ENCODE data around the gene NUDT21. TPM values are rescaled to one million over a fixed set of nuclear protein-coding genes. Genes with fewer than 3 reads are reported as not detected.

NUDT21 gene
- total and polyA plus RNA-seq, 10 of the 15 experiments (the other 5 are each of a cell fraction or from before 2014, with no cell fraction given), result 70.1 to 229 (median 127) TPM

- TF ChIP-seq IRF3 (IDR thresholded peaks at IDR 0.05), result no peak
These were observed 31.6 kb upstream of the NUDT21 start (continued) for GRCh38 chr16:56482683-56483236.

GRCh38 chr16:56481468-56482122 is 30.5 kb upstream of the NUDT21 start:
- FAIRE-seq, result no peak

More at GRCh38 chr16:56481468-56482122, 30.5 kb upstream of the NUDT21 start:
- no peaks in the 10 kb centered on the region for H4K20me1 ChIP-seq (ENCODE audit: control insufficient read depth, insufficient read depth)
- no peak overlapping the region for H3K4me3 ChIP-seq
- peaks cover 3 to 6% of the 10 kb centered on the region in 2 experiments; a peak in 3 of 4 replicates for H3K36me3 ChIP-seq (ENCODE audit: control insufficient read depth in 2 of 2, insufficient read depth in 2 of 2, low read length in 1 of 2)
- CTCF ChIA-PET, result interaction anchor here (0.8 kb wide), 1 partner anchor 22 kb away, joined by 4 read pairs; no protein-coding TSS in a partner anchor
- no peak overlapping the region for H3K4me2 ChIP-seq (ENCODE audit: control insufficient read depth, insufficient read depth)
- H3K79me2 ChIP-seq (ENCODE audit: control insufficient read depth, insufficient read depth, low read length), result no peaks in the 10 kb centered on the region
- no peaks in the 10 kb centered on the region for H3K27me3 ChIP-seq (replicated peaks in 1 of 2; ENCODE audit: control insufficient read depth in 2 of 2, insufficient read depth in 2 of 2, low read length in 1 of 2)
- H3K4me1 ChIP-seq (ENCODE audit: control insufficient read depth, insufficient read depth, low read length), result no peaks in the 10 kb centered on the region
- intact Hi-C loops (cut with micrococcal nuclease; ENCODE audit: unreplicated experiment), result no loop called here
- 100% methylated on average over 2 of the region's 2 CpGs for WGBS (ENCODE audit: insufficient coverage, insufficient replicate concordance, low lambda C conversion rate, missing lambda C conversion rate)
- H2AFZ ChIP-seq (ENCODE audit: control insufficient read depth, low read depth, low read length), result no peak overlapping the region
- POLR2A ChIA-PET, result no interaction called here
- no peak overlapping the region for H3K27ac ChIP-seq (ENCODE audit: control insufficient read depth, insufficient read depth)
- RAD21 ChIA-PET (ENCODE audit: unreplicated experiment), result no interaction called here
- H3K9me3 ChIP-seq (replicated peaks; ENCODE audit: control insufficient read depth, insufficient read depth, low read length), result no peaks in the 10 kb centered on the region
- in situ Hi-C loops (cut with MboI), result no loop called here
- no TSS peak for BruUV-seq (replicated peaks)
- SMC1A ChIA-PET (ENCODE audit: uncharacterized antibody, unreplicated experiment), result interaction anchor here (0.8 to 1.3 kb wide), 2 partner anchors 16 to 21 kb away, joined by 3 read pairs; no protein-coding TSS in a partner anchor
- H3K9ac ChIP-seq (ENCODE audit: control insufficient read depth, insufficient read depth, low read length), result no peak overlapping the region
- DNase-seq (ENCODE audit: low read depth, low spot score) (no peak), ATAC-seq (no peak)
- no peak for TF ChIP-seq RELB (IDR thresholded peaks at IDR 0.05; ENCODE audit: low read depth)
- no peak for TF ChIP-seq ZNF384 (IDR thresholded peaks at IDR 0.05; ENCODE audit: borderline replicate concordance, low read depth, low read length)
- no peak for TF ChIP-seq MTA3 (IDR thresholded peaks at IDR 0.05; ENCODE audit: borderline replicate concordance, low read length)
- TF ChIP-seq BRCA1 (IDR thresholded peaks at IDR 0.05; ENCODE audit: low read depth, low read length), result no peak
- no peak for TF ChIP-seq SMC3 (IDR thresholded peaks at IDR 0.05; ENCODE audit: borderline replicate concordance, low read length)
- TF ChIP-seq HSF1 (IDR thresholded peaks at IDR 0.05; ENCODE audit: low read depth, low read length), result no peak
- no peak for TF ChIP-seq NFYB (IDR thresholded peaks at IDR 0.05; ENCODE audit: insufficient read depth, low read depth, low read length)

Data from GM12878 (cell line).